Measurements from ENCODE around the gene SIK1. TPM values are rescaled to one million over a fixed set of nuclear protein-coding genes. Genes with fewer than 3 reads are reported as not detected.
"Not testable (repeated sequence)": the region's sequence is repeated elsewhere in the genome, so short reads cannot be mapped to it uniquely, and the experiment has no call there.

The SIK1 gene
- total RNA-seq, 1 donor from 2014 or later: 3.1 TPM

DNA sequence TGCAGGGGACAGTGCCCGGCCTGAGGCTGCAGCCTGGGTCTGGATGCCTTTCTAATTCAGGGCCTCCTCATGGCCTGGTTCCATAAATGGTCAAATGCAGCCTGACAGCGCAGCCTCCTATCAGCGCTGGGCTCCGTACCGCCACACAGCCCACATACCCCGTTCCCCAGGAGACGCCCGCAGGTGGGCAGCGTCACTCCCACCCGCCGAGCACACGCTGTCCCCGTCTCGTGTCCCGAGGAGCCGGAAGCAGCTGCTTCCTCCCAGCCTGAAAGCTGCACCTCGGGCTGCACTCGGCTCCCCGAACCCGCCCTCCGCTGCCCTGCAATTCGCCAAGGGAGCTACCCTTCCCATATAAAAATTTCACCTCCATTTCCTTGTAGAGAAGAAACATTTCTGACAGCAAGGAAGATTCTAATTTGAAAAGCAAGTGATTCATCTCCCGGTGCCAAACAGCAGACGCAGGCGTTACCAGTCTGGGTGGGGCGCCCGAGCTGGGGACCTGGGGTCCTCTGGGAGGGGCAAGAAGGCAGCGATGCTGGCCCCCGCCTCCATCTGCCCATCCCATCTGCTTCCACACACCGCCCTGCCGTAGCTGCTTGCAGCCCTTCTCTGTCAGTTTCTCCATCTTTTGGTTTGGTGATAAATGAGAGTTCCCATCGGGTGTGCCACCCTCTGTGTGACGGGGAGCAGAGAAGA lies 29.8 kb upstream of the SIK1 start:
- H3K4me3 ChIP-seq (ENCODE audit: low read length in 3 of 3); H3K9ac ChIP-seq (ENCODE audit: low read depth in 1 of 3, low read length in 3 of 3); H3K27me3 ChIP-seq (ENCODE audit: control insufficient read depth in 3 of 3, insufficient read depth in 3 of 3, low read length in 3 of 3); H3K36me3 ChIP-seq (ENCODE audit: control insufficient read depth in 3 of 3, insufficient read depth in 3 of 3, low read length in 3 of 3); H3K4me1 ChIP-seq (ENCODE audit: control insufficient read depth in 3 of 3, insufficient read depth in 3 of 3, low read length in 3 of 3); H3K27ac ChIP-seq (ENCODE audit: low read depth, low read length); H3K9me3 ChIP-seq (ENCODE audit: control insufficient read depth in 3 of 3, low read length in 3 of 3): not testable (repeated sequence)

- H3K27me3 ChIP-seq (ENCODE audit: control insufficient read depth in 3 of 3, insufficient read depth in 3 of 3, low read length in 3 of 3); H3K36me3 ChIP-seq (ENCODE audit: control insufficient read depth in 3 of 3, insufficient read depth in 3 of 3, low read length in 3 of 3); H3K9ac ChIP-seq (ENCODE audit: low read depth in 1 of 3, low read length in 3 of 3); H3K4me1 ChIP-seq (ENCODE audit: control insufficient read depth in 3 of 3, insufficient read depth in 3 of 3, low read length in 3 of 3); H3K27ac ChIP-seq (ENCODE audit: low read depth, low read length); H3K4me3 ChIP-seq (ENCODE audit: low read length in 3 of 3); H3K9me3 ChIP-seq (ENCODE audit: control insufficient read depth in 3 of 3, low read length in 3 of 3): not testable (repeated sequence)
Observed at GRCh38 chr21:43455717-43456116, 28.8 kb upstream of the SIK1 start.

GRCh38 chr21:43454176-43454575 lies 27.2 kb upstream of the SIK1 start:
- H3K4me1 ChIP-seq (ENCODE audit: control insufficient read depth in 3 of 3, insufficient read depth in 3 of 3, low read length in 3 of 3); H3K9ac ChIP-seq (ENCODE audit: low read depth in 1 of 3, low read length in 3 of 3); H3K27ac ChIP-seq (ENCODE audit: low read depth, low read length); H3K36me3 ChIP-seq (ENCODE audit: control insufficient read depth in 3 of 3, insufficient read depth in 3 of 3, low read length in 3 of 3); H3K9me3 ChIP-seq (ENCODE audit: control insufficient read depth in 3 of 3, low read length in 3 of 3); H3K4me3 ChIP-seq (ENCODE audit: low read length in 3 of 3); H3K27me3 ChIP-seq (ENCODE audit: control insufficient read depth in 3 of 3, insufficient read depth in 3 of 3, low read length in 3 of 3): not testable (repeated sequence)

DNA sequence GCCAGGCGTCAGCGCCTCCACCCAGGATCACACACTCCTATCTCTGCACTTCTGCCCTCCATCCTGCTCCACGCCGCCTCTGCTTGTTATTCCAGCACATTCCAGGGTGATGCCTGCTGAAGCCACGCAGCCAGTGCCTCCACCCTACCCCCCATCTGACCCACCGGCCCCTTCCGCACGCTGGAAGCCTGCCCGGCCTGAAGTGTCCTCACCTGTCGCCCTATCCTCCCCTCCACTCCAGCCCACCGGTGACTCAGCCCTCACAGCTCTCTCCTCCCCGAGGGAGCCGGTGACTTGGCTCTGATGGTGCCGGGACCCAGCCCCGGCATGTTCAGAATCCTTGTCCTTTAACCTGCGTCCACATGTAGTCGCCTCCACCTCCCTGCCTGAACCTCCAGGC lies 24.9 kb upstream of the SIK1 start:
- H3K9me3 ChIP-seq (ENCODE audit: control insufficient read depth in 3 of 3, low read length in 3 of 3): not testable (repeated sequence)

DNA sequence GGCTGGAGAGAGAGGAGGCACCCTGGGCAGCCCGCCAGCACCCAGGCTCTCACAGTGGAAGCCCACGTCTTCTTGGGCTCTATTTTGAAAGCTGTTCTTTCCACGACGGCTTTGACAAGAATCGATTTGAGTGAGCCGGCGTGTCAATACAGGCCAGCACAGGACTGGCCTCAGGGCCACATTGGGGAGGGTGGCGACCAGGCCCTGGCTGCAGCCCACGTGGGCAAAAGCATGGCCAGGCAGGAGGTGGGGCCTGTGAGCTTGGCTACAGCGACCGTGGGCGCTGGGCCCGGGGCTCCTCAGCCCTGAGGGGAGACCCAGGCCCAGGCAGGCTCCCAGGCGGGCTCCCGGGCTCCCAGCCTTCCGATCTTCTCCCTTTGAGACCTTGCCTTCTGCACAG lies 23.4 kb upstream of the SIK1 start:
- H3K27ac ChIP-seq (ENCODE audit: low read depth, low read length); H3K36me3 ChIP-seq (ENCODE audit: control insufficient read depth in 3 of 3, insufficient read depth in 3 of 3, low read length in 3 of 3); H3K27me3 ChIP-seq (ENCODE audit: control insufficient read depth in 3 of 3, insufficient read depth in 3 of 3, low read length in 3 of 3); H3K9me3 ChIP-seq (ENCODE audit: control insufficient read depth in 3 of 3, low read length in 3 of 3); H3K4me1 ChIP-seq (ENCODE audit: control insufficient read depth in 3 of 3, insufficient read depth in 3 of 3, low read length in 3 of 3); H3K9ac ChIP-seq (ENCODE audit: low read depth in 1 of 3, low read length in 3 of 3); H3K4me3 ChIP-seq (ENCODE audit: low read length in 3 of 3): not testable (repeated sequence)

More for the DNA sequence above, 24.9 kb upstream of the SIK1 start:
- not testable (repeated sequence) for H3K27ac ChIP-seq (ENCODE audit: low read depth, low read length); H3K4me1 ChIP-seq (ENCODE audit: control insufficient read depth in 3 of 3, insufficient read depth in 3 of 3, low read length in 3 of 3); H3K36me3 ChIP-seq (ENCODE audit: control insufficient read depth in 3 of 3, insufficient read depth in 3 of 3, low read length in 3 of 3); H3K4me3 ChIP-seq (ENCODE audit: low read length in 3 of 3); H3K9ac ChIP-seq (ENCODE audit: low read depth in 1 of 3, low read length in 3 of 3); H3K27me3 ChIP-seq (ENCODE audit: control insufficient read depth in 3 of 3, insufficient read depth in 3 of 3, low read length in 3 of 3)

GRCh38 chr21:43447353-43447977 lies 20.5 kb upstream of the SIK1 start:
- H3K9me3 ChIP-seq (ENCODE audit: control insufficient read depth in 3 of 3, low read length in 3 of 3); H3K9ac ChIP-seq (ENCODE audit: low read depth in 1 of 3, low read length in 3 of 3); H3K4me1 ChIP-seq (ENCODE audit: control insufficient read depth in 3 of 3, insufficient read depth in 3 of 3, low read length in 3 of 3); H3K27me3 ChIP-seq (ENCODE audit: control insufficient read depth in 3 of 3, insufficient read depth in 3 of 3, low read length in 3 of 3); H3K36me3 ChIP-seq (ENCODE audit: control insufficient read depth in 3 of 3, insufficient read depth in 3 of 3, low read length in 3 of 3); H3K27ac ChIP-seq (ENCODE audit: low read depth, low read length); H3K4me3 ChIP-seq (ENCODE audit: low read length in 3 of 3): not testable (repeated sequence)

- H3K9ac ChIP-seq (ENCODE audit: low read depth in 1 of 3, low read length in 3 of 3); H3K9me3 ChIP-seq (ENCODE audit: control insufficient read depth in 3 of 3, low read length in 3 of 3); H3K4me1 ChIP-seq (ENCODE audit: control insufficient read depth in 3 of 3, insufficient read depth in 3 of 3, low read length in 3 of 3); H3K36me3 ChIP-seq (ENCODE audit: control insufficient read depth in 3 of 3, insufficient read depth in 3 of 3, low read length in 3 of 3); H3K4me3 ChIP-seq (ENCODE audit: low read length in 3 of 3); H3K27me3 ChIP-seq (ENCODE audit: control insufficient read depth in 3 of 3, insufficient read depth in 3 of 3, low read length in 3 of 3); H3K27ac ChIP-seq (ENCODE audit: low read depth, low read length): not testable (repeated sequence)
Observed at GRCh38 chr21:43446277-43446932, 19.5 kb upstream of the SIK1 start.

- H3K36me3 ChIP-seq (ENCODE audit: control insufficient read depth in 3 of 3, insufficient read depth in 3 of 3, low read length in 3 of 3); H3K27me3 ChIP-seq (ENCODE audit: control insufficient read depth in 3 of 3, insufficient read depth in 3 of 3, low read length in 3 of 3); H3K9ac ChIP-seq (ENCODE audit: low read depth in 1 of 3, low read length in 3 of 3): not testable (repeated sequence)
Observed at GRCh38 chr21:43444524-43444923, 17.6 kb upstream of the SIK1 start.

GRCh38 chr21:43442571-43442970 lies 15.6 kb upstream of the SIK1 start:
- not testable (repeated sequence) for H3K4me3 ChIP-seq (ENCODE audit: low read length in 3 of 3); H3K9ac ChIP-seq (ENCODE audit: low read depth in 1 of 3, low read length in 3 of 3); H3K27me3 ChIP-seq (ENCODE audit: control insufficient read depth in 3 of 3, insufficient read depth in 3 of 3, low read length in 3 of 3); H3K4me1 ChIP-seq (ENCODE audit: control insufficient read depth in 3 of 3, insufficient read depth in 3 of 3, low read length in 3 of 3); H3K36me3 ChIP-seq (ENCODE audit: control insufficient read depth in 3 of 3, insufficient read depth in 3 of 3, low read length in 3 of 3); H3K27ac ChIP-seq (ENCODE audit: low read depth, low read length); H3K9me3 ChIP-seq (ENCODE audit: control insufficient read depth in 3 of 3, low read length in 3 of 3)

More at GRCh38 chr21:43444524-43444923, 17.6 kb upstream of the SIK1 start:
- H3K4me1 ChIP-seq (ENCODE audit: control insufficient read depth in 3 of 3, insufficient read depth in 3 of 3, low read length in 3 of 3); H3K27ac ChIP-seq (ENCODE audit: low read depth, low read length); H3K9me3 ChIP-seq (ENCODE audit: control insufficient read depth in 3 of 3, low read length in 3 of 3); H3K4me3 ChIP-seq (ENCODE audit: low read length in 3 of 3): not testable (repeated sequence)

- not testable (repeated sequence) for H3K27ac ChIP-seq (ENCODE audit: low read depth, low read length); H3K36me3 ChIP-seq (ENCODE audit: control insufficient read depth in 3 of 3, insufficient read depth in 3 of 3, low read length in 3 of 3); H3K4me1 ChIP-seq (ENCODE audit: control insufficient read depth in 3 of 3, insufficient read depth in 3 of 3, low read length in 3 of 3); H3K9me3 ChIP-seq (ENCODE audit: control insufficient read depth in 3 of 3, low read length in 3 of 3); H3K27me3 ChIP-seq (ENCODE audit: control insufficient read depth in 3 of 3, insufficient read depth in 3 of 3, low read length in 3 of 3); H3K4me3 ChIP-seq (ENCODE audit: low read length in 3 of 3); H3K9ac ChIP-seq (ENCODE audit: low read depth in 1 of 3, low read length in 3 of 3)
Observed at GRCh38 chr21:43440835-43441727, 14.2 kb upstream of the SIK1 start.

Measured in skeletal muscle tissue (tissue), 4 donors.